ENCODE data around the gene PLXNC1.

PLXNC1 gene

DNA sequence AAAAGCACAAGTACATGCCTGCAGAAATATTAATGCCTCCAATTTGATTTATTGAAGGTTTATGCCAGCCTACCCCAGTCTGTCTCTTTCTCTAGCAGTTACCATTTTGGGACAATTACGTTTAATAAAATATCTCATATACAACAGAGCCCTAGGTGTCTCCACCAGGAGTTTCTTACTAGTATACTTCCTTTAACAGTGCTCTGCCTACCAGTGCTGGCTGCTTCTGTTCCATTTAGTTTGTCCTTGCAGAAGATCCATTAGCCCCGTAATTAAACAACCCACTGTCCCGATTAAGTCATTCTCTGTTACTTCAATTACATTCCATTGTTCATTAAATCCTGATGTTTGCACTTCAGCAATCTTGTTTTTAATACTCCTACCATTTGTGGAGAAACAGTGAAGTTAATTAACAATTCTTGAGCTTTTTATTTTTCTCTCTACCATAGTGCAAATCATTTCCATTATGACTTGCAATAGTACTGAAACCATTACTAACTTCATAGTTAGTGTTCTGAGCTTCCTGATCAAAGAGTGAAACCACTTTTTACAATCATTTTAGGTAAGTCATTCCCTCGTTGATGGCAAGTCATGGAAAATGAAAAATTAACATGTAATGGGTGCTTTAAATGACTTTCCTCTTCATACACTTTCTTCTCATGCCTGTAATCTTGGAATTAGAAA is 121.1 kb downstream of the PLXNC1 start:
- no peak for DNase-seq

DNA sequence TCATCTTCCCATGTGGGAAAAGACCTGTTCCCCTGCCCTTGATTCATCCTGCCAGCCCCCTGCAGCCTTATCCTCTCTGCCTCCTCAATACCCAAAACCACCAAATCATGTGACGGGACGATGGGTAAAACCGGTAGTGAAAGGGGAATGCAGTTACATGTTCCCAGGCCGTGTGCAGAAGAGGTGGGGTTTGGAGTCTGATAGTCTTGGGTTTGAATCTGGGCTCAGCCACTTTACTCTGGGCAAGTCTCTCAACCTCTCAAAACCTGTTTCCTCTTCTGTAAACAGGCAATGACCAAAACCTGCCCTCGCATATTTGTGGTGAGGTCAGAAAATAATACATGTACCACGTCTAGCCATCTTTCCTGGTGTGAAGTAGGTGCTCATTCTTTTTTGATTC is 123.0 kb downstream of the PLXNC1 start:
- no peak for DNase-seq

DNA sequence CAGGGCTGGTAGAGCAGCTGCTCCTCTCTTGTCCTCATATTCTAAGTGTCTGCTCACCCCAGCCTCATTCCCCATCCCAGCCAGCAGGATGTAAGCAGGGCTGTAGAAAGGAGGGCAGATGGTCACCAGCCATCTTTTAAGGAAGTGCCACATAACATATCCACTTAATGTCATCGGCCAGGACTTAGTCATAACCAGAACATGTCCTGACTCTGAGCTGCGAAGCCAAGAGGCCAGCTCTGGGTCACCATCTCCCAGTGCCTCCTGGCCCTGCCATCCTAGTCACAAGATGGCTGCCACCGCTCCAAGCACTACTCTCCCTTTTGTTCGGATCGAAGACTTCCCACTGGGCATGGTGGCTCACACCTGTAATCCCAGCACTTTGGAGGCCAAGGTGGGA is 123.9 kb downstream of the PLXNC1 start:
- no peak for DNase-seq

DNA sequence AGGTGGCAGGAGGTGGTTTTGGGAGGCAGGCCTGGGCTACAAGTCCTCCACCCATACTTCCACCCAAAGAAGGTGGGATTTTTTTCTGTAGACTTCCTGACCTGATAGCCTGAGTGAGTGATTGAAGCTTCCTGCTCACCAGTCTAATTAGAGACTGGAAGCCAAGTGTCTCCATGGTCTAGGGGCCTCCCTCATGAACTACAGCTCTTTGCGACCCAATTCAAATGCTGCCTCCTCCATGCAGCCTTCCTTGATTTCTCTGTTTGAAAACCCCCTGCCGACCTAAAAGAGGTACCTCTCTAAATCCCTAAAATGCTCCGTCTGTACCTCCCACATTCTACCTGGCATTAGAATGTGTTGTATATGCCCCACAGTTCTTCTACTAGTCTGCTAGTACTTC is 124.9 kb downstream of the PLXNC1 start:
- no peak for DNase-seq

DNA sequence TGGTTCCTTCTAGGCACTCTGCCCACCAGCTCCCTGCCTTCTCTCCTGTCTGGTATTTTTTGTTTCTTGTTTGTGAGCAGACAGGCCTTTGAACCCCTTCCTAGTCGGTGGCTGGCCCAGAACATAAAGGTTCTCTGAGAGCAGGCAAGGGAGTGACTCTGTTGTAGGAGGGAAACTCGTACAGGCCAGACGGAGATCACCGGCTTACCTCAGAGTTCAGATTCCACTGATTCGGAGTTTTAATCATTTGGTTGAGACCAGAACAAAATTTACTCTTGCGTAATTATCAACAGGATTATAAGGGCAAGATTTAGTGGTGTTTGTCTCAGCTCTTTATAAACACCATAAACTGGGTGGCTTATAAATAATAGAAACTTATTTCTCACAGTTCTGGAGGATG is 128.3 kb downstream of the PLXNC1 start:
- no peak for DNase-seq

DNA sequence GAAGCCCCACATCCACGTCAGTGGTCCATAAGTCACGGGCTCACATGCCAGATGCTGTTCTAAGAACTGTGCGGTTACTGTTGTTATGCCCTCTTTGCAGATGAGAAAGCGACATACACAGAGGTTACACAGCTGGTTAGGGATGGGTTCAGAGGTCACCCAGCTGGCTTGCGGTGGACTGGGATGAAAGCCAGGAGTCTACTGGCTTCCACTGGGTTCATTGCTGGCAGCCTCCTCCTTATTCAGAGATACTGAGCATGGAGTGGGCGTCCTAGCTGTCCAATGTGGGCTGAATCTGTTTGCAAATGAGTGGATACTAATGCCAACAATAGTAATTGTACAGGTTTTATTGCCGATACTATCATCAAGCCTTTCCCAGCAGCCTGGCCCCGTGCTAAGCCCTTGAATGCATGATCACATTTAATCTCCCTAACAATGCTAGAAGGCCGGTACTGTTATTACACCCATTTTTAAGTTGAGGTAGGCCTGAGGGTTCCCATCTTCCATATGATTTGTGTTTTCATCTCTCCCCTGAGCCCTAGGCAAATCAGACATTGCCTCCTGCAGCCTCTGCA is 129.1 kb downstream of the PLXNC1 start:
- no peak for DNase-seq

DNA sequence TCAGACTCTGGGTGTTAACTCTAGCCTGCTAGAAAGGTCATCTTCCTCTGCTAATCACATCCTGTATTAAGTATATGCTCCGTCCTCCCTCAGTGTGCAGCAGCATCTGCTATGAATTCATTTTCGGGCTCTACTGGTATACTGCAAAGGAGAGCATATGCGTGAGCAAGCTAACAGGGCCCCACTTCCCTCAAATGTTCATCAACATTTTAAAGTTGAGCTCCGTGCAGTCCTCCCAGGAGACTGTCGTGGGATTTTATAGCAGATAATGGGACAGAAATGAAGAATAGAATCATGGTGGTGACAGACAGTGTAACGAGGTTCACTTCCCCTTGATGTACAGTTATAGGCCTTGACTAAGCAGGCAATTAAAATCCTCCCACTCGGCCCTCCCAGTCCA is 131.7 kb downstream of the PLXNC1 start:
- DNase-seq, result no peak

DNA sequence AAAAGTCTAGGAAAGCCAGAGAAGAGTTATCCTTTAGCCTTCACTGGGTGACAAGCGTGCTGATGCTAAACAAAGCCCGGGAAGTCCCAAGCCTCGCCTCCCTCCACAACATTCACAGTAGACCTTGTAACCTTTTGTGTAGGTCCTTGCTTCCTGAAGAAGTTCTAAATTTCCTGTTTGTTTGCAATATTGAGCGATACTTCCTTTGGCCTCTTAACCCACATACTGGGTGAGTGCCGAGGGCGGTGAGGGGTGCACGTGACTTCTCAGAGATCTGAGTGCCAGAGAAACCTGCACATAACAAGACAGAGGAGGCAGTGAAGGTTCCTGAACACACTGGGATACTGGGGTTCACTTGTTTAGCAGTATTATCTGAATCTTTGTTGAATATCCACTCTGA is 134.3 kb downstream of the PLXNC1 start:
- no peak for DNase-seq

DNA sequence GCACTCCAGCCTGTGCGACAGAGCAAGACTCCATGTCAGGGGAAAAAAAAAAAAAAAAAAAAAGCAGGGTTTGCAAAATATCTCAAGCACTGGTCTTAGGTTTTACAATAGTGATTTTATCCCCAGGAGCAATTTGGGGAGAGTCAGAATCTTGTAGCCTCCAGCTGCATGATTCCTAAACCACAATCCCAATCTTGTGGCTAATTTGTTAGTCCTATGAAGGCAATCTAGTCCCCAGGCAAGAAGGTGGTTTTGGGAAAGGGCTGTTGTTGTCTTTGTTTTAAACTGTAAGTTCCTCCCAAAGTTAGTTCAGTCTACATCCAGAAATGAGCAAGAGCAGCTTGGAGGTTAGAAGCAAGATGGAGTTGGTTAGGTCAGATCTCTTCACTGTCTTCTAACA is 135.7 kb downstream of the PLXNC1 start:
- no peak for DNase-seq

DNA sequence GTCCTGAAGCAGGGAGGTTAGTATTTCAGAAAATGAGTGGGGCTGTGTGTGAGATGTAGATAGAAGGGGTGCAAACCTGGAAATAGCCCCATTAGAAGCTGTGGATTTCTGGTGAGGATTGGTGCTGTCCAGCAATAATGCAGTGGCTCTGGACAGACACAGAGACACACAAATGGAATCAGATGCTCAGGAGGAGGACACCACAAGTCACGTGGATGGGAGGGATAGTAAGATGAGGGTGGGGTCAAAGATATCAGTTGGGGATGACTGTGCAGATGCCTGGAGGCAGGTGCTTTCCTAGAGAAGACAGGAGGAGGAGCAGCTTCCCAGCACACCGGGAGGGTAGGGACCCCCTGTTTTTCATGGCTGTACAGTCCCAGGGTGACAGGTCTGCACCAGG is 136.5 kb downstream of the PLXNC1 start:
- no peak for DNase-seq

DNA sequence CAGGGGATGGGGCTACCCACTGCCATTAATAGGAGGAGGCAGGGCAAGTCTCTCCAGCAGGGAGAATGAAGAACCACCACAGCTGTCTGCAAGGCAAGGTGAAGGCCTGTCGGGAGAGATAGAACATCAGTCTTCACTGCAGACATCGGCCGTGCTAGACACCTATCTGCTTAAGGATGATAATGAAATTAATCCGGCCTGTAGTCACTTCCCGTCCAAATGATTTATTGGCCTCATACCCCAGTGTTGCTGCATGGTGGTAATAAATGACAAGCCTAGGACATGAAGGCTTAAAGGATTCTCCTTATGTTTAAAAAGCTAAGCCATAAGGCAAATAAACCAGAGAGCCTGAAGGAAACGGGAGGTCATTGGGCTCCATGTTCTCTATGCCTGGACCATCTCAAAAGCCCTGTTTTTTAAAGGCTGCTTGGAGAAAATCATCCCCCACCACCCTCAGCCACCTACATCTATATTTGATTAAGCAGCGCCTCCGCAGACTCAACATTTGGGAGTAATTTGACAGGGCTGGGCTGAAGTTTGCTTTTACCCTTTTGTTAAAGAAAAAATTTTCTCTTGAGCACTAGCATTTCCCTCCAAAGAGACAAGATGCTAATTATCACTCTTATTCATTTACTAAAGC is 137.7 kb downstream of the PLXNC1 start:
- no peak for DNase-seq

DNA sequence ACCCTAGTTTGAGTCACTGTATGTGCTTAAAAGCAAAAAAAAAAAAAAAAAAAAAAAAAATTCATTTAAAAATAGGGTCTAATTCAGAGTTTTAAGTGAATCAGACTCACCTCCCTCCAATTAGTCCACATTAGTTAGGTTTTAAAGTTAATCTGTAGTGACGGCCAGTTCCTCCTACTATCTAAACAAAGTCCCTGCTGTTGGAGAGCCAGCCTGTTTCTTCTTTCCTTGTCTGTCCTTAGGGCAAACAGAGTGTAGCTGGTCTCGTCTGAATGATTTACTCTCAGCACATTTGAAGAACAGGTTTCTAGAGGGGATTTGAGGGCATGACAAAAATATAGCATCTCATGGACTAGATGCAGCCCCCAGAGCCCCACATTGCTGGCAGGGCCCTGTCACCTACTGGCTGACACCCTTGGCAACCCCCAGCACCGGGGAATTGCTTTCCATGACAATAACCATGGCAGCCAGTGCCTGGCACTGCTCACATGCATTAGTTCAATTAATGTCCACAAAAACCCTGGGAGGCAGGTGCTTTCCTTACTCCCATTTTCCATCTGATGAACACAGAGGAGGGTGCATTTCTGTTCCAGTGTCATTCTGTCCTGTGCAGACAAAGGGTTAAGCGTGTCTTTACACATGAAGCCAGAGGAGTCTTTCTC is 138.3 kb downstream of the PLXNC1 start:
- DNase-seq, result no peak

DNA sequence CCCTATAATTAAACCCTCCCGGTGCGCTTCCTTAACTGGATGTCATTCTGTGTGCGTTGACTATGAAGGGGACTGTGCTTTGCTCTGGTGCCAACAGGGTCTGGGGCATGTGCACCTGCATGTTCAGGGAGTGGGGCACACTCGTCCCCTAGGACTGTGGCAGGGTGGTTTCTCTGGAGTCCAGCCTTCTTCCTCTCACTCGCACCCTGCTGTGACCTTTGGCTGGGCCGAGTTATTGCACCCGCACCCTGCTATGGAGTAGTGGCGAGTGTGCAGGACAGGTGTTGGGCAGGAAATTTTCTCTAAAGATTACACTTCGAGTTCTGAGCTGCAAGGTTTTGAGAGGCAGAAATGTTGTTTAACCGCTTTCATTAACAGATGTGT is 138.9 kb downstream of the PLXNC1 start:
- no peak for DNase-seq

DNA sequence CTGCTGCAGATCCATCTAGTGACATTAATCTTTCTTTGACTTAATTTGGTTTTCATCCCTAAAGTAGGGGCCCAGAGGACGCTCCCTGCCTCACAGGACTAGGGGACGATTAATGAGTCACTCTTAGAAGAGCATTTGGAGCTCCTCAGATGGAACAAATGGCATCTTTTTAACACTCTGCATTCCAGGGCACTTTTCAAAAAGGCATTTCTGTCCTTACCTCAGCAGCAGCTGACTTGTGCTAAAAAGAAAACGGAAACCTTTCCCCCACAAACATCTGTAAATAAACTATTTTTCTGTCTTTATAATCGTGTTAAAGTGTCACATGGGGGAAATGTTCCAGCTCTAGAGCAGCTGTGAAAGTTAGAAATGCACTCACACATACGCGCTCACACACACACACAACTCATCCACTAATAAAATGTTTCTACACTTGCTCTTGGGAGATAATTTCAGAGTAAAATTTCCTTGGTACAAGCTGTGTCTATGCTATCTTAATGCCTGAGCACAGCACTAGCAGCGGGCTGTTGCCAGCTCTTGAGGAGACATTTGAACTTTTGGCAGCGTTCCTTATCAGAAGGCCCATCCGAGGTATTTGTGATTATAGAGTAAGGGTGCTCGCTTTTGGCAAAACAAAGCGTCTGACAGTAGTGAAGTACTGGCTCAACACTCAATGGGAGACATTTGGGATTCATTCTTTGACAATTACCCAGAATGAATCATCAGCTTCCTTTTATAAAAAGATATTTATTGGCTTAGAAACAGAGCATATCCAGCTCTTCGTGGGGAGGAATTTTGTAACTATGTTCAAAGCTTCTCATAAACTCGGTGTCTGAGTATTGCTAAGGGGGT is 141.3 kb downstream of the PLXNC1 start:
- no peak for DNase-seq

DNA sequence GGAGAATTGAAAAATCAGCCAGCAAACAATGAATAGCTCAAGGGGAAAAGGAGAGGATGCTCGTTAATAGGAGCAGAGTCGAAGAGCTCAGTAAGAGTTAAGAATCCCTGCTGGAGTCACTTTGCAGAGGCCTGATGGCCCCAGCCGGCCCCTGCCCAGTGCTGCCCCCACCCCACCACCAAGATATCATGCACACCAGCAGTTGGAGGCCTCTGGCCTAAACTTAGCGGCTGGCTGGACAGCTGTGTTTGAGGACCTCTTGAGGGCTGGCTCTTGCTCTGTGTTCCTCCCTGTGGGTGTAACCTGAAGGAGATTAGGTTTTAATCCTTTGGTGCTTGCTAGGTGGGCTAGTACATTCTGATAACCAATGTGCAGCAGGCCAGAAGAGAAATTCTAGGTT is 142.0 kb downstream of the PLXNC1 start:
- DNase-seq, result no peak

DNA sequence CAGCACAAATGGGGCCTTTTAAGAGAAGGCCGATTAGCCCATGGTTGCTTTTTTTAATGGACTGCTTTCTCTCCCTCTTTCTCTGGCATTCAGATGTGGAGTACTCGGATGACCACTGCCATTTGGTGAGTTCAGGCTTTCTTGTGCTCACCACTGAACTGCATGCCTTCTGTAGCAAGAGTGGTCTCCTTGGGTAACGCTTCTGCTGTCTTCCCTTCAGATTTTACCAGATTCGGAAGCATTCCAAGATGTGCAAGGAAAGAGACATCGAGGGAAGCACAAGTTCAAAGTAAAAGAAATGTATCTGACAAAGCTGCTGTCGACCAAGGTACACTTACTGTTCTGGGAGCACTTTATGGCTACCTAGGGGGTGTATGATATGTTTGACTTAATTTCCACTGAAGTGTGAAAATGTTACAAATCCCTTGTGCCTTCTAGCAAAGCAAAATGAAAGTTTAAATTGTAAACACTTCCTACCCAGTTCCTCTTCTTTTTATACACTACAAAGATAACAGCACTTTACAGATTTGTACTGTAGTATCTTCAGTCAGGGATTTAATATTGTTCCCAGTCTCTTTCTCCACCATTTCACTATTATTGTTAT is 148.8 kb downstream of the PLXNC1 start:
- DNase-seq, result no peak

DNA sequence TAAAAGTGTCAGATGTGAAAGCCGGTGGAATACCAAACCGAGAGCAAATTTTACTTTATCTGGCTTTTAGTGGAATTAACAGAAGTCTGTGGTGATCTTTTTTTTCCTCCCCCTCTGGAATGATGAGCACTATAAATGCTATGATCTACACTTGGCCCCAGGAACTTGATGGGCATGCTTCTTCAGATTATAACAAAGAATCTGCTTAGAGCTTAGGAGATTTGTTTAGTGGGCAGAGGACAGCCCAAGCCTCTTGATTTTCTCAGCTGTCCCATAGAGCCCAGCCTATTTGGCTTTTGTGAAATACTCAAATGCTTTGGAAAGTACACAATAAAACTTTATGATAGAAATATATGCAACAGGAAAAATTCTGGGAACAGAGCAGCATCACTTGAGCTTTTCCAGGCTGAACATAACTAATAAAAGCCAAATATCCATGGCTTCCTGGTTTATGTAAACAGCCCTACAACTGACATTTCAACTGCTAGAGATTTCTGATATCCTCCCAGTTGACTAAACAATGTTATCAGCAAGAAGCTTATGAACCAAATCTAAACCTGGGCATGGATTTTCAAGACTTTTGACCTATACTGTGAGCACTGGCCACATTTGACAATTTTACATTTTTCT is 149.6 kb downstream of the PLXNC1 start:
- DNase-seq, result no peak

DNA sequence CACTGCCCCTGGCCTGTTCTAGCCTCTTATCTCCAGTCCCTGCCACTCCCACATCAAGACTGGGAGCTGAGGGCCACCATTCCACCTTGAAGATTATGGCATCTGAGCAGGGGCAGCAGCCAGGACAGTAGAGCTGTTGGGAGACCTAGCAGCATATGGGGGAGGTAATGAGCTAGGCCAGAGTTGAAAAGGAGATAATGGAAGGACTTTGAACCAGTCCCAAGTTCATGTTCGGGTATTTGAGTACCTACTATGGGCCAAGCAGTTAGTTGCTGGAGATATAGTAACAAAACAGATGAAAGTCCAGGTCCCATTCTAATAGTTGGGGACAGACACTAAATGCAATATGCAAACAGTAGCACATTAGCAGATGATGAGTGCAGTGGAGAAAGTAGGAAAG is 151.5 kb downstream of the PLXNC1 start:
- DNase-seq, result no peak

DNA sequence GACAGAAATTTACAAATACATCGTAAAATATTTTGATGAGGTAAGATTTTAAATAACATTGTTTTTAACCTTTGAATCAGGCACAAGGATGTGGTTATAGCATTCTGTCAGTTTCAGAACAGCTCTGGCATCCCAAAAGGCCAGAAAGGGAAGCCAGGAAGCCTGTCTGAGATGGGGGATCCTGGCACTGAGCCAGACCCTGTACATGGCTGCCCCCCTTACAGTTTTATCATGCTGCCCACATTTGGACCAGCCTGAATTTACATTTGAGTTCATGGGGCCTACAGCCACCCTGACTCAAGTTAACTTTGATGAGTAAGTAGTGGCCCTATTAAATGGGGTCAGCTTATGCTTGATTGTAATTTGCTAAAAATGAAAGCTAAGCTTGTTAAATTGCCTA is 155.6 kb downstream of the PLXNC1 start:
- DNase-seq, result no peak

DNA sequence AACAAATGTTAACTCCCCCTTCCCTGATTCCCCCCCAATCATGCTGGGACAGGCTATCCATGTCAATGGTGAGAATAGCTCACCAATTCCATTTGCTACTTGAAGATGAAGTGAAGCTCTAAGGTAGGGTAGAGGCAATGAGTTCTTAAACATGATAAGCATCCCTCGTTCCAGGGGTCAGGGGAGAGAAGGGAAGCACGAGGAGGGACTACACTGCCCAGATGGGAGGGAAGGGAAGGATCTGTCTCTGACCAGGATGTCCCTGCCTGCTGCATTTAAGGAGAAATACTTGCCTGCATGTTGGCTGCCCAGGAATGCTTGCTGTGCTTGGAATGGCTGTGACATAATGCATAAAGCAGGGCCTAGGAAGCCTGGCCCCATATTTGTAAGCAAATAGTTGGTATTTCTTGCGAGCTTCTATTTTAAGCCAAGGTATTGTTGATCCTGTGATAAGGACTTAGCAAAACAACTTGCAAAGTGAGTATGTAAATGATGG is 156.2 kb downstream of the PLXNC1 start:
- DNase-seq, result no peak

DNA sequence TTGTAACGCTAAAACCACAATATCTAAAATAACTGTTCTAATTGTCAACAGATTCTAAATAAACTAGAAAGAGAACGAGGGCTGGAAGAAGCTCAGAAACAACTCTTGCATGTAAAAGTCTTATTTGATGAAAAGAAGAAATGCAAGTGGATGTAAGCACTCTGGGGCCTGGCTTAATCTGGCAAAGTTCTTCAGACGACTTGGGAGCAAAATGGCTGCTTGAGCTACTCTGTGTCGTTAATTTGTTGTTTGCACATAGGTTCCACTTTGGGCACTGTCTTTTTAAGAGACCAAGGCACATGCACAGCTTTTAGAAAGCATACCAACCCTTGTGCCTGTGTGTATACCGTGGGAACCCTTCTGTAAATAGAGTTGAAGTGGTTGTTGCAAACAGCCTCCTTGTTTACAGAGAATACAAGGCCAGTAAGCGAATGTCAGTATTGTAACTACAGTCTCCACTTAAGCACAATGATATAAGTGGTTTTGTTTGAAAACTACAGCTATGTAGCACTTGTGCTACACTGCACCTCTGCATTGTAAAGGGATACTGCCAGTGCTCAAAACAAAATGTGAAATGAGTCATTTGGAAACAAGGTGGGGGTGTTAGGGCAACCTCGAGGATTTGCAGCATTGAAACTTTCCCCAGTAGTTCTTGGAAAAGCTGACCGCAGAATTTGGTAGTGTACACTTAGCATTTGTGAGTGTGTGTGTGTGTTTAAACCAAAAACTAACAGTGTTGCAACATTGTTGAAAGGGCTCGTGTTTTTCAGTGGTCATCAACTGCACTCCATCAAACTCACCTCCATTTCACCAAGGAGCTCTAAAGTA is 157.0 kb downstream of the PLXNC1 start:
- peak; percentile 86 for DNase-seq
